Parathyroid adenoma (tissue), 2 donors: Measurements from ENCODE around the gene SSR4.

ENCODE experiments used
- H2AFZ ChIP-seq: fragments of 300-600 bp; sonication (generic); one replicate; pipeline ENCODE4 v1.7.0; 2017; ENCODE audit warnings: antibody characterized with exemption, mild to moderate bottlenecking
- H3K27ac ChIP-seq: fragments of 300-600 bp; sonication (generic); one replicate; pipeline ENCODE4 v1.7.0; 2017
- H3K27me3 ChIP-seq: fragments of 300-600 bp; sonication (generic); one replicate; pipeline ENCODE4 v1.7.0; 2017; ENCODE audit warnings: low read length; ENCODE audit not compliant: control insufficient read depth, insufficient read depth
- H3K36me3 ChIP-seq: fragments of 300-600 bp; sonication (generic); one replicate; pipeline ENCODE4 v1.7.0; 2017; ENCODE audit warnings: low read length; ENCODE audit not compliant: control insufficient read depth, insufficient read depth
- H3K4me1 ChIP-seq: fragments of 300-600 bp; sonication (generic); one replicate; pipeline ENCODE4 v1.7.0; 2017; ENCODE audit warnings: control low read depth
- H3K4me2 ChIP-seq: fragments of 300-600 bp; sonication (generic); one replicate; pipeline ENCODE4 v1.7.0; 2017; ENCODE audit warnings: low read length
- H3K4me3 ChIP-seq: fragments of 300-600 bp; sonication (generic); one replicate; pipeline ENCODE4 v1.7.0; 2017; ENCODE audit warnings: low read depth, low read length
- H3K79me2 ChIP-seq: fragments of 300-600 bp; sonication (generic); one replicate; pipeline ENCODE4 v1.7.0; 2017; ENCODE audit warnings: control low read depth
- H3K9ac ChIP-seq: fragments of 300-600 bp; sonication (generic); one replicate; pipeline ENCODE4 v1.7.0; 2017; ENCODE audit warnings: mild to moderate bottlenecking
- H3K9me3 ChIP-seq: fragments of 300-600 bp; sonication (generic); one replicate; pipeline ENCODE4 v1.7.0; 2017; ENCODE audit warnings: low read length; ENCODE audit not compliant: control insufficient read depth
- CTCF ChIP-seq: fragments of 300-600 bp; sonication (generic); IDR thresholded peaks from one replicate; pipeline ENCODE4 v1.7.0; 2017; ENCODE audit warnings: antibody characterized with exemption, mild to moderate bottlenecking
- donor health status: primary hyperparathyroidism.

Gene SSR4

GRCh38 chrX:153830640-153831428 is 36.4 kb downstream of the SSR4 start:
- H3K4me2 ChIP-seq = no peak overlapping the region
- no peaks in the 10 kb centered on the region for H3K4me1 ChIP-seq
- no peak overlapping the region for H3K9ac ChIP-seq
- no peaks in the 10 kb centered on the region for H3K79me2 ChIP-seq
- no peaks in the 10 kb centered on the region for H3K27me3 ChIP-seq
- no peak for TF ChIP-seq CTCF
- no peaks in the 10 kb centered on the region for H3K36me3 ChIP-seq
- no peak overlapping the region for H3K4me3 ChIP-seq
- no peak overlapping the region for H3K27ac ChIP-seq
- no peak overlapping the region for H2AFZ ChIP-seq
- no peaks in the 10 kb centered on the region for H3K9me3 ChIP-seq

GRCh38 chrX:153831429-153832150 is 37.1 kb downstream of the SSR4 start:
- Histone ChIP-seq H3K36me3 (no peaks in the 10 kb centered on the region), H3K9ac (no peak overlapping the region), H3K4me2 (no peak overlapping the region), H3K4me1 (no peaks in the 10 kb centered on the region), H3K79me2 (no peaks in the 10 kb centered on the region), H3K27me3 (no peaks in the 10 kb centered on the region), H3K4me3 (no peak overlapping the region), H3K27ac (no peak overlapping the region), H2AFZ (no peak overlapping the region), H3K9me3 (no peaks in the 10 kb centered on the region)
- no peak for TF ChIP-seq CTCF

GRCh38 chrX:153832728-153833127 is 38.3 kb downstream of the SSR4 start:
- Histone ChIP-seq H3K27ac (no peak overlapping the region), H3K9me3 (no peaks in the 10 kb centered on the region), H3K36me3 (no peaks in the 10 kb centered on the region), H2AFZ (no peak overlapping the region), H3K4me2 (no peak overlapping the region), H3K79me2 (no peaks in the 10 kb centered on the region), H3K9ac (no peak overlapping the region), H3K4me3 (no peak overlapping the region), H3K27me3 (no peaks in the 10 kb centered on the region), H3K4me1 (no peaks in the 10 kb centered on the region)
- no peak for TF ChIP-seq CTCF

- no peaks in the 10 kb centered on the region for H3K27me3 ChIP-seq
Observed at GRCh38 chrX:153836921-153837320, 42.5 kb downstream of the SSR4 start.

More at GRCh38 chrX:153836921-153837320, 42.5 kb downstream of the SSR4 start:
- Histone ChIP-seq H3K9me3 (no peaks in the 10 kb centered on the region), H3K36me3 (no peaks in the 10 kb centered on the region), H2AFZ (no peak overlapping the region), H3K4me3 (no peak overlapping the region), H3K4me1 (no peaks in the 10 kb centered on the region), H3K4me2 (no peak overlapping the region), H3K9ac (no peak overlapping the region), H3K27ac (no peak overlapping the region), H3K79me2 (no peaks in the 10 kb centered on the region)
- no peak for TF ChIP-seq CTCF
